SU-DHL-6 (cell line): Measurements from ENCODE around the gene PLD5.

ENCODE experiments used
- CTCF ChIP-seq: fragments of 200-600 bp; sonication (generic); IDR thresholded peaks from one replicate; pipeline ENCODE4 v1.5.1; 2017; ENCODE audit warnings: antibody characterized with exemption, mild to moderate bottlenecking, low read length, moderate library complexity; ENCODE audit not compliant: insufficient read depth, poor library complexity, severe bottlenecking
- EZH2phosphoT487 ChIP-seq: fragments of 200-600 bp; sonication (generic), shearing (Covaris generic); conservative IDR thresholded peaks from 2 replicates; pipeline ENCODE4 v1.6.1; 2018; ENCODE audit warnings: mild to moderate bottlenecking, antibody characterized with exemption, low read length, moderate library complexity, mixed read lengths

GRCh38 chr1:242120432-242120831 lies 404.1 kb downstream of the PLD5 start:
- TF ChIP-seq CTCF, result no peak
- no peak for TF ChIP-seq EZH2phosphoT487
